ENCODE measurements around the gene PKP4. TPM values are rescaled to one million over a fixed set of nuclear protein-coding genes. Genes with fewer than 3 reads are reported as not detected.
"Not testable (repeated sequence)": the region's sequence is repeated elsewhere in the genome, so short reads cannot be mapped to it uniquely, and the experiment has no call there.

PKP4 gene
- total RNA-seq, 6 donors from 2014 or later = 37.5 to 160 (median 60.8) TPM

DNA sequence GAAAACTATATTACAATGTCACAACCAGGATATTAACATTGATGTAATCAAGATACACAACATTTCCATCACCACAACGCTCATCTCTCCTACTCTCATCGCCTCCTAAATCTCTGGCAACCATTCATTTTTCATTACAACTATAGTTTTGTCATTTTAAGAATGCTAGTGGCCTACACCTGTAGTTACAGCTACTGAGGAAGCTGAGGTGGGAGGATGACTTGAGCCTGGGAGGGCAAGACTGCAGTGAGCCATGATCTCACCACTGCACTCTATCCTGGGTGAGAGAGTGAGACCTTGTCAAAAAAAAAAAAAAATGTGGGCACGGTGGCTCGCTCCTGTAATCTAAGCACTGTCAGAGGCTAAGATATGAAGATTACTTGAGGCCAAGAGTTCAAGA is 10.5 kb downstream of the PKP4 start:
- DNase-seq (no peak), ATAC-seq (ENCODE audit: low FRiP score in 2 of 2) (no peak)
- 85 to 91% methylated on average over 4 of the region's 4 CpGs for WGBS, 2 donors
- no peak for TF ChIP-seq POLR2AphosphoS5 (IDR thresholded peaks at IDR 0.05)
- no peak for TF ChIP-seq POLR2A (IDR thresholded peaks at IDR 0.05)
- TF ChIP-seq EP300 (IDR thresholded peaks at IDR 0.05) = no peak
- TF ChIP-seq CTCF (IDR thresholded peaks at IDR 0.05) = no peak
- no peaks in the 10 kb centered on the region for H3K27me3 ChIP-seq
- no peaks in the 10 kb centered on the region for H3K4me1 ChIP-seq
- no peak overlapping the region for H3K27ac ChIP-seq
- no peaks in the 10 kb centered on the region for H3K9me3 ChIP-seq
- no peak overlapping the region for H3K4me3 ChIP-seq
- no peaks in the 10 kb centered on the region for H3K36me3 ChIP-seq

GRCh38 chr2:158472829-158473228 is 16.1 kb downstream of the PKP4 start:
- not testable (repeated sequence) for ATAC-seq (ENCODE audit: low FRiP score in 2 of 2); H3K36me3 ChIP-seq; H3K27ac ChIP-seq; H3K9me3 ChIP-seq; H3K4me3 ChIP-seq; DNase-seq; H3K27me3 ChIP-seq
- peaks cover 0 to 12% (median 0%) of the 10 kb centered on the region in 4 donors for H3K4me1 ChIP-seq
- 90 to 94% methylated on average over 3 of the region's 3 CpGs for whole genome bisulfite sequencing, 2 donors

DNA sequence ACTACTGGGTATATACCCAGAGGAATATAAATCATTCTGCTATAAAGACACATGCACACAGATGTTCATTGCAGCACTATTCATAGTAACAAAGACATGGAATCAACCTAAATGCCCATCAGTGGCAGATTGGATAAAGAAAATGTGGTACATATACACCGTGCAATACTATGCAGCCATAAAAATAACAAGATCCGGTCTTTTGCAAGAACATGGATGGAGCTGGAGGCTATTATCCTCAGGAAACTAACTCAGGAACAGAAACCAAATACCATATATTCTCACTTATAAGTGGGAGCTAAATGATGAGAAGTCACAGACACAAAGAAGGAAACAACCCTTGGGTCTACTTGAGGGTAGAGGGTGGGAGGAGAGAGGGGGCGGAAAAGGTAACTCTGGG is 16.5 kb downstream of the PKP4 start:
- H3K4me1 ChIP-seq = peaks cover 0 to 12% (median 0%) of the 10 kb centered on the region in 4 donors
- not testable (repeated sequence) for H3K36me3 ChIP-seq; H3K27ac ChIP-seq; H3K27me3 ChIP-seq; H3K4me3 ChIP-seq; H3K9me3 ChIP-seq; ATAC-seq (ENCODE audit: low FRiP score in 2 of 2); DNase-seq
- 100% methylated on average over 3 of the region's 3 CpGs for WGBS, 2 donors

- WGBS, 2 donors = 91 to 94% methylated on average over 8 of the region's 8 CpGs
- no peaks in the 10 kb centered on the region for H3K9me3 ChIP-seq
- no peak for ATAC-seq (ENCODE audit: low FRiP score in 2 of 2)
Measured at GRCh38 chr2:158473719-158474392, 17.1 kb downstream of the PKP4 start.

GRCh38 chr2:158474526-158475011 is 17.8 kb downstream of the PKP4 start:
- ATAC-seq (ENCODE audit: low FRiP score in 2 of 2); H3K4me3 ChIP-seq; H3K9me3 ChIP-seq; H3K27ac ChIP-seq; DNase-seq; H3K36me3 ChIP-seq; H3K27me3 ChIP-seq: not testable (repeated sequence)
- 92 to 98% methylated on average over 3 of the region's 3 CpGs for WGBS, 2 donors
- peaks cover 0 to 19% (median 1%) of the 10 kb centered on the region in 4 donors for H3K4me1 ChIP-seq

More at GRCh38 chr2:158473719-158474392, 17.1 kb downstream of the PKP4 start:
- no peak for DNase-seq
- Histone ChIP-seq H3K4me3 (no peak overlapping the region), H3K4me1 (peaks cover 0 to 15% (median 1%) of the 10 kb centered on the region in 4 donors), H3K27me3 (no peaks in the 10 kb centered on the region), H3K27ac (no peak overlapping the region), H3K36me3 (no peaks in the 10 kb centered on the region)
- TF ChIP-seq CTCF (IDR thresholded peaks at IDR 0.05) = no peak
- TF ChIP-seq EP300 (IDR thresholded peaks at IDR 0.05) = no peak
- TF ChIP-seq POLR2A (IDR thresholded peaks at IDR 0.05) = no peak
- no peak for TF ChIP-seq POLR2AphosphoS5 (IDR thresholded peaks at IDR 0.05)

GRCh38 chr2:158477202-158477601 is 20.4 kb downstream of the PKP4 start:
- peak overlapping the region in 1 of 4 donors; percentile 53 for H3K27ac ChIP-seq
- WGBS, 2 donors = 39 to 51% methylated on average over 3 of the region's 3 CpGs
- no peaks in the 10 kb centered on the region for H3K27me3 ChIP-seq
- no peaks in the 10 kb centered on the region for H3K9me3 ChIP-seq
- H3K36me3 ChIP-seq = no peaks in the 10 kb centered on the region
- H3K4me1 ChIP-seq = peaks cover 0 to 19% (median 1%) of the 10 kb centered on the region in 4 donors
- ATAC-seq (ENCODE audit: low FRiP score in 2 of 2) (no peak), DNase-seq (no peak)
- H3K4me3 ChIP-seq = no peak overlapping the region
- no peak for TF ChIP-seq POLR2A (IDR thresholded peaks at IDR 0.05)

DNA sequence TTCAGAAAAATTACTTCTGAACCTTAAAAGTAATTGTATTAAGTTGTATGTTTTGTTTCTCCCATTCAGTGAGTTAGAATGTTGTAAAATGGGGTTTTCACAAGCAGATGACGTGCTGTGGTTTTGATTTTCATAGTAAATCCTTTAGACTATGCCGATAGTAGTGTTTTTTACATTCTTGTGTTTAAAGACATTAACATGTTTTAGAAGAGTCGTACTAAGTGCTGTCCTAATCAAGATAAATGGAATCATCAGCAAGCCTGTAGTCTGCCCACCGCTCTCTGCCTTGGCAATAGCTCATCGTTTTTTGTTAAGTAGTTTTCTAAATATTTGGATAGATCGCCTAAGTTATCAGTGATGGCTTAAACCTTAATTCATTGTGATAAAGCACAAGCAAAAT is 21.5 kb downstream of the PKP4 start:
- 59 to 69% methylated on average over 6 of the region's 6 CpGs for WGBS, 2 donors
- Histone ChIP-seq H3K27ac (peak overlapping the region in 1 of 4 donors; percentile 53), H3K9me3 (no peaks in the 10 kb centered on the region), H3K36me3 (no peaks in the 10 kb centered on the region), H3K4me3 (no peak overlapping the region), H3K4me1 (peaks cover 0 to 19% (median 1%) of the 10 kb centered on the region in 4 donors), H3K27me3 (no peaks in the 10 kb centered on the region)
- TF ChIP-seq POLR2AphosphoS5 (IDR thresholded peaks at IDR 0.05) = no peak
- no peak for TF ChIP-seq CTCF (IDR thresholded peaks at IDR 0.05)
- no peak for TF ChIP-seq EP300 (IDR thresholded peaks at IDR 0.05)
- no peak for TF ChIP-seq POLR2A (IDR thresholded peaks at IDR 0.05)
- ATAC-seq (ENCODE audit: low FRiP score in 2 of 2) (no peak), DNase-seq (no peak)
